Neural cell (in vitro differentiated cells): ENCODE measurements around the gene ACAP3. TPM values are rescaled to one million over a fixed set of nuclear protein-coding genes. Genes with fewer than 3 reads are reported as not detected.

ENCODE experiments used
- H2AFZ ChIP-seq: fragments of 200-600, 300-800 bp; sonication (generic), shearing (Covaris generic); 2 replicates; pipeline ENCODE4 v1.6.0; 2014; ENCODE audit warnings: low read depth, mild to moderate bottlenecking, antibody characterized with exemption, low read length, moderate library complexity
- H3F3A ChIP-seq: fragments of 200-600 bp; shearing (Covaris generic); 2 replicates; pipeline ENCODE4 v1.6.1; 2016; ENCODE audit warnings: mild to moderate bottlenecking, moderate library complexity, mixed read lengths, antibody characterized with exemption, low read length; ENCODE audit not compliant: insufficient read depth, poor library complexity, severe bottlenecking
- H3K27ac ChIP-seq: fragments of 200-600, 300-800 bp; sonication (generic), shearing (Covaris generic); 2 replicates; pipeline ENCODE4 v1.5.1; 2014; ENCODE audit warnings: mild to moderate bottlenecking, low read length, moderate library complexity
- H3K27me3 ChIP-seq: fragments of 300-800, 200-600 bp; sonication (generic), shearing (Covaris generic); 2 replicates; pipeline ENCODE4 v1.6.0; 2014; ENCODE audit warnings: mild to moderate bottlenecking, low read depth, low read length, moderate library complexity; ENCODE audit not compliant: insufficient read depth
- H3K36me3 ChIP-seq: fragments of 300-800, 200-600 bp; sonication (generic), shearing (Covaris generic); 2 replicates; pipeline ENCODE4 v1.5.1; 2014; ENCODE audit warnings: mild to moderate bottlenecking, antibody characterized with exemption, low read length, moderate library complexity; ENCODE audit not compliant: insufficient read depth
- H3K4me2 ChIP-seq: fragments of 300-800, 200-600 bp; sonication (generic), shearing (Covaris generic); 2 replicates; pipeline ENCODE4 v1.6.0; 2014; ENCODE audit warnings: mild to moderate bottlenecking, low read length
- H3K4me3 ChIP-seq: fragments of 300-800, 200-600 bp; sonication (generic), shearing (Covaris generic); 2 replicates; pipeline ENCODE4 v1.5.1; 2014; ENCODE audit warnings: mild to moderate bottlenecking, low read length, moderate library complexity
- H3K79me2 ChIP-seq: fragments of 200-600 bp; shearing (Covaris generic); replicated peaks from 2 replicates; pipeline ENCODE4 v1.6.0; 2014; ENCODE audit warnings: mild to moderate bottlenecking, low read length, moderate library complexity; ENCODE audit not compliant: insufficient read depth
- H3K9ac ChIP-seq: fragments of 300-800, 200-600 bp; sonication (generic), shearing (Covaris generic); 2 replicates; pipeline ENCODE4 v1.6.1; 2016; ENCODE audit warnings: mild to moderate bottlenecking, low read length, mixed read lengths
- H3K9me2 ChIP-seq: fragments of 200-600 bp; shearing (Covaris generic); 2 replicates; pipeline ENCODE4 v1.6.1; 2016; ENCODE audit warnings: mild to moderate bottlenecking, low read length, mixed read lengths; ENCODE audit not compliant: insufficient read depth
- H3K9me3 ChIP-seq: fragments of 200-600, 300-800 bp; sonication (generic), shearing (Covaris generic); 2 replicates; pipeline ENCODE4 v1.6.1; 2016; ENCODE audit warnings: mild to moderate bottlenecking, mixed run types, low read length, moderate library complexity, mixed read lengths
- H4K20me1 ChIP-seq: fragments of 200-600 bp; shearing (Covaris generic); 2 replicates; pipeline ENCODE4 v1.6.1; 2016; ENCODE audit warnings: mild to moderate bottlenecking, mixed run types; ENCODE audit not compliant: insufficient read depth
- CTCF ChIP-seq: fragments of 450-650 bp; IDR thresholded peaks from 2 replicates; pipeline ENCODE4 v1.5.1; 2014; ENCODE audit warnings: antibody characterized with exemption, mild to moderate bottlenecking, moderate library complexity; ENCODE audit not compliant: poor library complexity, severe bottlenecking
- EZH2 ChIP-seq: fragments of 200-600, 300-800 bp; shearing (Covaris generic), sonication (generic); IDR thresholded peaks from 2 replicates; pipeline ENCODE4 v1.6.1; 2014; ENCODE audit warnings: antibody characterized with exemption, low read length, borderline replicate concordance, mild to moderate bottlenecking; ENCODE audit not compliant: insufficient read depth, poor library complexity, severe bottlenecking
- MXI1 ChIP-seq: fragments of 450-650 bp; conservative IDR thresholded peaks from 2 replicates; pipeline ENCODE4 v1.6.1; 2014; ENCODE audit warnings: antibody characterized with exemption, mild to moderate bottlenecking; ENCODE audit not compliant: poor library complexity, severe bottlenecking
- POLR2AphosphoS5 ChIP-seq: IDR thresholded peaks from 2 replicates; pipeline ENCODE4 v1.6.1; 2012
- RAD21 ChIP-seq: fragments of 450-650 bp; conservative IDR thresholded peaks from 2 replicates; pipeline ENCODE4 v1.6.1; 2014; ENCODE audit warnings: antibody characterized with exemption, mild to moderate bottlenecking, moderate library complexity
- REST ChIP-seq: IDR thresholded peaks from 2 replicates; pipeline ENCODE4 v1.6.1; 2012; ENCODE audit warnings: borderline replicate concordance
- SMC3 ChIP-seq: fragments of 450-650 bp; conservative IDR thresholded peaks from 2 replicates; pipeline ENCODE4 v1.6.1; 2014; ENCODE audit warnings: antibody characterized with exemption, mild to moderate bottlenecking, moderate library complexity; ENCODE audit not compliant: poor library complexity
- TAF1 ChIP-seq: IDR thresholded peaks from 2 replicates; pipeline ENCODE4 v1.6.1; 2012; ENCODE audit warnings: low read depth
- polyA plus RNA-seq: library from polyadenylated mRNA; depleted of rRNA; stranded (reverse); fragments of >200 nt; gene quantifications from 2 replicates; pipeline ENCODE4 v1.2.3, GENCODE V29; 2014

The ACAP3 gene
- polyA plus RNA-seq, 1 donor from 2014 or later, result 186 TPM

GRCh38 chr1:1298861-1299685, 8.7 kb downstream of the ACAP3 start:
- TF ChIP-seq POLR2AphosphoS5, result no peak
- TF ChIP-seq MXI1, result no peak
- no peak for TF ChIP-seq SMC3
- TF ChIP-seq EZH2, result no peak
- TF ChIP-seq RAD21, result no peak
- TF ChIP-seq TAF1, result no peak
- no peak for TF ChIP-seq REST
- no peak for TF ChIP-seq CTCF
- H3K9me3 ChIP-seq, result no peaks in the 10 kb centered on the region
- H2AFZ ChIP-seq, result no peak overlapping the region
- no peaks in the 10 kb centered on the region for H3K9me2 ChIP-seq
- peaks cover 2% of the 10 kb centered on the region for H3K79me2 ChIP-seq
- H4K20me1 ChIP-seq, result peaks cover 2% of the 10 kb centered on the region
- H3K9ac ChIP-seq, result no peak overlapping the region
- no peak overlapping the region for H3K4me2 ChIP-seq
- H3K36me3 ChIP-seq, result no peaks in the 10 kb centered on the region
- H3K27me3 ChIP-seq, result no peaks in the 10 kb centered on the region
- H3F3A ChIP-seq, result no peaks in the 10 kb centered on the region
- H3K27ac ChIP-seq, result no peak overlapping the region
- no peak overlapping the region for H3K4me3 ChIP-seq

- Histone ChIP-seq H4K20me1 (no peaks in the 10 kb centered on the region), H3K4me3 (no peak overlapping the region), H2AFZ (no peak overlapping the region), H3K36me3 (no peaks in the 10 kb centered on the region), H3K27me3 (no peaks in the 10 kb centered on the region), H3F3A (no peaks in the 10 kb centered on the region), H3K4me2 (no peak overlapping the region), H3K79me2 (no peaks in the 10 kb centered on the region), H3K9me3 (no peaks in the 10 kb centered on the region), H3K9me2 (no peaks in the 10 kb centered on the region), H3K9ac (no peak overlapping the region), H3K27ac (no peak overlapping the region)
- TF ChIP-seq TAF1 (no peak), REST (no peak), POLR2AphosphoS5 (no peak), EZH2 (no peak)
Observed at GRCh38 chr1:1297802-1298424, 9.8 kb downstream of the ACAP3 start.
